Kidney (tissue), 22 donors: ENCODE data around the gene MCAM. TPM values are rescaled to one million over a fixed set of nuclear protein-coding genes. Genes with fewer than 3 reads are reported as not detected.
A peak's percentile ranks its signal among the peaks of the same experiment; 100 is the strongest.

Experiments
- DNase-seq, 5 donors: peaks; one replicate each; pipeline ENCODE4 v3.0.0-alpha.2; 2013 to 2020
- FAIRE-seq: peaks from 2 replicates; lab custom pipeline; 2012; peaks lifted over from hg19 to GRCh38; lab: Jason Lieb, UNC
- H3K27ac ChIP-seq, 2 donors: one replicate each; pipeline ENCODE4 v1.7.0; 2013; ENCODE audit warnings: low read depth in 2 of 2, low read length in 2 of 2, inconsistent platforms in 1 of 2
- H3K27me3 ChIP-seq: one replicate; pipeline ENCODE4 v1.7.1; 2013; ENCODE audit warnings: low read length, inconsistent platforms; ENCODE audit not compliant: control insufficient read depth, insufficient read depth
- H3K36me3 ChIP-seq, 3 donors: one replicate each; pipeline versions ENCODE4 v1.7.0 to v1.7.1; 2013; ENCODE audit warnings: low read length in 3 of 3, control low read depth in 1 of 3, inconsistent platforms in 1 of 3; ENCODE audit not compliant: insufficient read depth in 3 of 3, control insufficient read depth in 2 of 3
- H3K4me1 ChIP-seq, 3 donors: one replicate each; pipeline versions ENCODE4 v1.7.0 to v1.7.1; 2013; ENCODE audit warnings: low read length in 3 of 3, inconsistent platforms in 1 of 3, low read depth in 1 of 3; ENCODE audit not compliant: control insufficient read depth in 2 of 3, insufficient read depth in 2 of 3
- H3K4me3 ChIP-seq, 3 donors: one replicate each; pipeline versions ENCODE4 v1.7.0 to v1.8.1; 2013; ENCODE audit warnings: low read length in 3 of 3, control low read depth in 1 of 3, inconsistent platforms in 1 of 3
- H3K9ac ChIP-seq, 3 donors: one replicate each; pipeline versions ENCODE4 v1.7.0 to v1.7.1; 2013; ENCODE audit warnings: low read length in 3 of 3, control low read depth in 1 of 3, inconsistent platforms in 1 of 3
- H3K9me3 ChIP-seq, 3 donors: one replicate each; pipeline versions ENCODE4 v1.7.0 to v1.7.1; 2013; ENCODE audit warnings: low read length in 3 of 3, control low read depth in 1 of 3, inconsistent platforms in 1 of 3; ENCODE audit not compliant: control insufficient read depth in 2 of 3, insufficient read depth in 1 of 3
- CTCF ChIP-seq: IDR thresholded peaks from 3 replicates; pipeline ENCODE4 v1.5.1; 2012; ENCODE audit warnings: mild to moderate bottlenecking, moderate library complexity, borderline replicate concordance; ENCODE audit not compliant: insufficient read depth; ENCODE audit errors: extremely low read depth
- intact Hi-C: fragments of 100-400 bp; cut with DNase I; formaldehyde crosslinking; loops from one replicate; pipeline ENCODE4 v1.11.1; 2022
- long read RNA-seq, 10 donors: library from polyadenylated mRNA in 1 of 10; unstranded in 1 of 10; transcript quantifications; one replicate each; pipeline ENCODE4 v2.0.0 and lab custom pipeline, GENCODE V29; 2021 to 2026
- polyA plus RNA-seq: library from polyadenylated mRNA; stranded (reverse); fragments of 350-450 nt; fragmentation: Illumina TruSeq; extraction: RNeasy Lipid Tissue Mini Kit (QIAGEN cat#74804); gene quantifications from one replicate; pipeline ENCODE4 v1.2.3, GENCODE V29; 2014; ENCODE audit warnings: low read depth, low replicate concordance; ENCODE audit not compliant: insufficient read depth
- total RNA-seq: library from RNA; stranded (reverse); fragmentation: NEBNext Ultra II Directional; extraction: Animal tissue kit (Norgen Biotek cat#: 25700); gene quantifications from one replicate; pipeline ENCODE4 v1.2.1, GENCODE V29; 2021
- donor health status: control.
- donor health status: control.
- donor health status: control.
- donor health status: control.
- donor health status: control.
- donor health status: DM: yes; HTN: yes; CAD: no.
- donor health status: Normal renal cell carcinoma (clear cell type).

Gene MCAM, protein sequence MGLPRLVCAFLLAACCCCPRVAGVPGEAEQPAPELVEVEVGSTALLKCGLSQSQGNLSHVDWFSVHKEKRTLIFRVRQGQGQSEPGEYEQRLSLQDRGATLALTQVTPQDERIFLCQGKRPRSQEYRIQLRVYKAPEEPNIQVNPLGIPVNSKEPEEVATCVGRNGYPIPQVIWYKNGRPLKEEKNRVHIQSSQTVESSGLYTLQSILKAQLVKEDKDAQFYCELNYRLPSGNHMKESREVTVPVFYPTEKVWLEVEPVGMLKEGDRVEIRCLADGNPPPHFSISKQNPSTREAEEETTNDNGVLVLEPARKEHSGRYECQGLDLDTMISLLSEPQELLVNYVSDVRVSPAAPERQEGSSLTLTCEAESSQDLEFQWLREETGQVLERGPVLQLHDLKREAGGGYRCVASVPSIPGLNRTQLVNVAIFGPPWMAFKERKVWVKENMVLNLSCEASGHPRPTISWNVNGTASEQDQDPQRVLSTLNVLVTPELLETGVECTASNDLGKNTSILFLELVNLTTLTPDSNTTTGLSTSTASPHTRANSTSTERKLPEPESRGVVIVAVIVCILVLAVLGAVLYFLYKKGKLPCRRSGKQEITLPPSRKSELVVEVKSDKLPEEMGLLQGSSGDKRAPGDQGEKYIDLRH
- total RNA-seq (137 TPM), polyA plus RNA-seq (42.1 TPM)
- long read RNA-seq, donor 1, transcript MCAM-201 (16 exons, 3,313 nt) = major isoform, 6 of 6 reads
- long read RNA-seq, donor 1, partial matches to known transcripts = 0 of 6 reads
- long read RNA-seq, donor 1, other reads (novel, unspliced or antisense) = 0 of 6 reads
- long read RNA-seq, donor 2, partial matches to known transcripts = 0 of 1 reads
- long read RNA-seq, donor 2, other reads (novel, unspliced or antisense) = 0 of 1 reads
- long read RNA-seq, donor 3, partial matches to known transcripts = 0 of 3 reads
- long read RNA-seq, donor 3, other reads (novel, unspliced or antisense) = 0 of 3 reads
- long read RNA-seq, donor 4, partial matches to known transcripts = 0 of 2 reads
- long read RNA-seq, donor 4, other reads (novel, unspliced or antisense) = 0 of 2 reads
- long read RNA-seq, donor 5, partial matches to known transcripts = 0 of 1 reads
- long read RNA-seq, donor 5, other reads (novel, unspliced or antisense) = 0 of 1 reads
- long read RNA-seq, donor 6, partial matches to known transcripts = 0 of 1 reads
- long read RNA-seq, donor 6, other reads (novel, unspliced or antisense) = 0 of 1 reads
- long read RNA-seq, donor 7, transcript MCAM-201 (16 exons, 3,313 nt) = major isoform, 40 of 167 reads
- long read RNA-seq, donor 7, partial matches to known transcripts = 31 of 167 reads
- long read RNA-seq, donor 7, other reads (novel, unspliced or antisense) = 95 of 167 reads
- long read RNA-seq, donor 8, partial matches to known transcripts = 0 of 3 reads
- long read RNA-seq, donor 8, other reads (novel, unspliced or antisense) = 0 of 3 reads
- long read RNA-seq, donor 9, partial matches to known transcripts = 0 of 3 reads
- long read RNA-seq, donor 9, other reads (novel, unspliced or antisense) = 0 of 3 reads
- long read RNA-seq, donor 10, partial matches to known transcripts = 0 of 2 reads
- long read RNA-seq, donor 10, other reads (novel, unspliced or antisense) = 0 of 2 reads

DNA sequence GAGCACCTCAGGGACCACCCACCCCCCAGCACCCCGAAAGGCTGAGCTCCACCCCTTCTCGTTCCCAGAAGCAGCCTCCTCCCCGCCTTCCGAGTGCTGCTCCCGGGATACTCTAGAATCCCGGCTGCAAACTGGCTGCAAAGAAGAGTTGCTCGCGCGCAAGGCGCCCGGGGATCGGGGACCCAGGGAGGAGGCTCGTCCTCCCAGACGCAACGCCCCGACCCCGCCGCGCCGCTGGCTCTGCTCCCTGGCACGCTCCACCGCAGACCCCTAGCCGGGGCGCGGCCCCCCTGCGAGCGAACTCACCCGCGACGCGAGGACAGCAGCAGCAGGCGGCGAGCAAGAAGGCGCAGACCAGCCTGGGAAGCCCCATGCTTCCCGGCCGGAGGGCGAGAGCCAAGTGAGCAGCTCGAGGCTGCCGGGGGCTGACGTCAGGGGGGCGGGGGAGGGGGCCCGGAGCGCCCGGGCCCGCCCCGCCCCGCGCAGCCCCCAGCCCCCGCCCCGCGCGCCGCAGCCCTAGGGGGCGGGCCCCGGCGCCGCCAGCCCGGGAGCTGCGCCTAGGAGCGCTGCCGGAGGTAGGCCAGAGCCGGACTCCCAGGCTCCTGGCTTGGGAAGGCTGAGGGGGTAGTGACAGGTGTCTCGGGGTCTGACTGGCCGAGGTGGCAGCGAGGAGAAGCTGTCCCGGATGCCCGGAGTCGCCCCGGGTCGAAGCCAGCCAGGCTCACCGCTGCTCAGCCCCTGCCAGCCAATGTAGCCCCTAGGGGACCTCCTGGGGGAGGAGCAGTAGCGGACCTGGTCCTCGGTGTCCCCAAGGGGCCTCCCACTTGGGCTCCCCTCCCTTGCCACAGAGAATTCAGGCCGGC lies at the start of gene MCAM:
TSS of gene MCAM (minus strand) at position 402 of the 863 bp plus-strand sequence. CDS start at position 373, 29 bp downstream.
- H3K27me3 ChIP-seq = no peaks in the 10 kb centered on the region
- intact Hi-C loops = no loop called here
- no peak for TF ChIP-seq CTCF

GRCh38 chr11:119365071-119365591 lies 48.2 kb upstream of the MCAM start:
- intact Hi-C loops = no loop called here
- peak overlapping the region in 2 of 3 donors; percentile 21 to 35 for H3K9ac ChIP-seq
- DNase-seq (peak in 2 of 5 donors; percentile 44 to 47), FAIRE-seq (no peak)
- no peak for TF ChIP-seq CTCF
- H3K27ac ChIP-seq = peak overlapping the region; percentile 64 to 68
- H3K4me1 ChIP-seq = peaks cover 7 to 57% (median 36%) of the 10 kb centered on the region in 3 donors
- H3K4me3 ChIP-seq = peak overlapping the region in 2 of 3 donors; percentile 32 to 47
- no peaks in the 10 kb centered on the region for H3K9me3 ChIP-seq
- peaks cover 0 to 6% (median 3%) of the 10 kb centered on the region in 3 donors for H3K36me3 ChIP-seq
- H3K27me3 ChIP-seq = no peaks in the 10 kb centered on the region

More for the DNA sequence above, at the start of gene MCAM:
- Histone ChIP-seq H3K4me3 (peak within 1 kb of the TSS in 2 of 3 donors; percentile 33 to 57), H3K9me3 (no peaks in the 10 kb centered on the region), H3K9ac (peak within 1 kb of the TSS in 1 of 3 donors; percentile 58), H3K4me1 (peaks cover 0 to 28% (median 9%) of the 10 kb centered on the region in 3 donors), H3K36me3 (no peaks in the 10 kb centered on the region), H3K27ac (peak within 1 kb of the TSS; percentile 41 to 71)
- DNase-seq = peak; percentile 67 to 88 (median 84)
- no peak for FAIRE-seq
